ENCODE measurements around the gene JAKMIP1.
A peak's percentile ranks its signal among the peaks of the same experiment; 100 is the strongest.

Gene JAKMIP1

DNA sequence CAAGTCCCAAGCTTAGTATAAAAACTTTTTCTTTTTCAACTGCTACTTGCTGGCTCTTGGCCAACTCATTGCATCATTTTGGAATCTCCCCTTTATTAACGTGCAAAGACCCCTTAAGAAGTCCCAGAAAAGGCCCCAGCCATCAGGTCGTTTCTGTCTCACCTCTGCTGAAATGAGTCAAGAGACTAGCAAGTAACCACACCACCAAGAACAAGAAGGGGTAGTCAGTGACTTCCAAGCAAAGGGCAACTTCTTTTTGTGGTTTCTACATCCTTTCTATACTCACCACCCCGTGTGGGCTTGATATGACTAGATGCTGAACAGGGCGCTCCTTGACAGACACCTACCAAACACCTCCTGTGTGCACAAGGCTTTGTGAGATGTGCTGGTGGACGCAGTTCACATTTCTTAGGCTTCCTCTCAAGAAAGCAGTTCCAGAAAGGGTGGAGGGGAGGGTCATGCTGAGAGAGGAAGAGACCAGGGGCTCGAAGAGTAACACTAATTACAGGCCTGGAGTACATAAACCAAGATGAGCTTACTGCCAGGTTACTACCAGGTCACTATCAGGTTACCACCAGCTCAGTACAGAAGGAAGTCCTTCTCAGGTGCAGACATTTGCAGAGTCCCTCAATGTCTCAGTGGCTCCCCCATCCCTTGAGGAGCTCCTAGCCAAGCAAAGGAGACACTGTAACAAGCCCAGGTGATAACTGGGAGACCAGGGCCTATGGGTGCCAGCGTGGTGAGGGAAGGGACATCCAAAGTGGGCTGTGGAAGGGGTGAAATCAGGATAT, 19.3 kb downstream of the JAKMIP1 start:
- DNase-seq (ENCODE audit: low read depth, low spot score): peak; percentile 48

DNA sequence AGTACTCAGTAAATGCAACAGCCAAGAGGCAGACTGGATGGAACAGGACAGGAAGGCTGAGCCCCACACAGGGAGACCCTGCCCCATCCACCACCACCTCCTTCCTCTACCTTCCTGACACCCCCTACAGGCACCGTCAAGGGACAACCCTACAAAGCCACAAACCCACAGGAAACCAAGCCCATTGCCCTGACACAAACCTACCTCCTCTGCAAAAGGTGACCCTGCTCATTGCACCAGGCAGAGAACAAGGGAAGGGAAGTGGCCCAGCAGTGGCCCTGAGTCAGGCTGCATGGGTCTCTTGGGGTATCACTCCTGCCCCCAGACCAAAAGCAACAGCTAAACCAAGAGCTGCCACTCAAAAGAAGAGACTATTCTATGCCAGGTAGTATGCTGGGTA, 21.0 kb downstream of the JAKMIP1 start:
- no peak for DNase-seq (ENCODE audit: low read depth, low spot score)

- DNase-seq (ENCODE audit: low read depth, low spot score): no peak
Measured at GRCh38 chr4:6178757-6179156, 21.6 kb downstream of the JAKMIP1 start.

GRCh38 chr4:6177587-6178197, 22.7 kb downstream of the JAKMIP1 start:
- DNase-seq (ENCODE audit: low read depth, low spot score): no peak

- DNase-seq (ENCODE audit: low read depth, low spot score): no peak
Measured at GRCh38 chr4:6175426-6175825, 24.9 kb downstream of the JAKMIP1 start.

GRCh38 chr4:6172927-6173200, 27.5 kb downstream of the JAKMIP1 start:
- DNase-seq (ENCODE audit: low read depth, low spot score): no peak

- DNase-seq (ENCODE audit: low read depth, low spot score): peak; percentile 19
Measured at GRCh38 chr4:6172093-6172926, 28.0 kb downstream of the JAKMIP1 start.

GRCh38 chr4:6169239-6169638, 31.1 kb downstream of the JAKMIP1 start:
- DNase-seq (ENCODE audit: low read depth, low spot score): no peak

DNA sequence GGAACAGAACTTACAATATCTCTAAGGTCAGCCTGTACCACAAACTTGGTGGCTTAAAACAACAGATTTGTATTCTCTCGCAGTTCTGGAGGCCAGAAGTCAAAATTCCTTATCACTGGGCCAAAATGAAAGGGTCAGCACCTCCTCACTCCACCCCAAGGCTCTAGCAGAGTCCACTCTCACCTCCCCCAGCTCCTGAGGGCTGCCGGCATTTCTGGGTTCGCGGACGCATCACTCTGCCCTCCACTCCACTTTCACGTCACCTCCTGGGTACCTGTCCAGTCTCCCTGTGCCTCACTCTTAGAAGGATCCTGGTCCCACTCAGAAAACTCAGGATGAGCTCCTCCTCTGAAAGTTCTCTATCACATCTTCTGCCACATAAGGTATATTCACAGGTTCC, 34.6 kb downstream of the JAKMIP1 start:
- no peak for DNase-seq (ENCODE audit: low read depth, low spot score)

DNA sequence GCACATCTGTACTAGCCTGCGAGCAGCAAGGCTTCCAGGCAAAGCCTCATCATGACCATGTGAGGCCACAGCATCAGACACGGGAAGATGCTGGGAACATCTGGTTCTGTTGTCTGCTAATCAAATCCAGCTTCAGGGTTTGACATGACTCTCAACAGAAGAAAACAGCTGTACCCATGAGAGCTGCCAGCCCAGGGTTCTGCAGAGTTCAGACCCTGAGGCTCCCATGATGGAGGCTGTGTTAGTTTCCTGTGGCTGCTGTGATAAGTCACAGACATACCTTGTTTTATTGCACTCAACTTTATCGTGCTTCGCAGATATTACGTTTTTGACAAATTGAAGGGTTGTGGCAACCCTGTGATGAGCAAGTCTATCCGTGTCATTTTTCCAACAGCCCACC, 37.5 kb downstream of the JAKMIP1 start:
- no peak for DNase-seq (ENCODE audit: low read depth, low spot score)

DNA sequence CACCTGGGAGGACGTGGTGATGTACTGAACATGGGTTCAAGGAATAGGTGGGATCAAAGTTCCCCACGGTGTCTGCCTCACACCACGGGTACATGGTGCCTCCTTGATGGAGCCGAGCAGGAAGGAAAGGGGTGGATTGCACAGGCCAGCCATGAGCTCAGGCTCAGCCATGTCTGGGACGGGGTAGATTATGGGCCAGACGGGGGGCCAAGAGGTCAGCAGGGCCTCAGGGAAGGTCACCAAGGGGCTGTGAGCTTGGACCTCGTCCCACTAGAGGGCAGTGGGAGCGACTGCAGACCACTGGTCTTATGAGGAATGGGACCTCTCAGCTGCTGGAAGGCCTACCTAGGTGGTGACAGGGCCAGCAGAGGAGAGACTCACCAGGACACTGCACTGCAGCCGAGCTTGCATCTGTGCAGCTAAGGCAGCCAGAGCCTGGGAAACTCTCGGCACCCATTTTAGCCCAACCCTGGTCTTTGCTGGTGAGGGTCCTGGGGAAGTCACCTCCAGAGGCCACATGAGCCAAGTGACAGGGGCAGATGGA, 38.4 kb downstream of the JAKMIP1 start:
- no peak for DNase-seq (ENCODE audit: low read depth, low spot score)

DNA sequence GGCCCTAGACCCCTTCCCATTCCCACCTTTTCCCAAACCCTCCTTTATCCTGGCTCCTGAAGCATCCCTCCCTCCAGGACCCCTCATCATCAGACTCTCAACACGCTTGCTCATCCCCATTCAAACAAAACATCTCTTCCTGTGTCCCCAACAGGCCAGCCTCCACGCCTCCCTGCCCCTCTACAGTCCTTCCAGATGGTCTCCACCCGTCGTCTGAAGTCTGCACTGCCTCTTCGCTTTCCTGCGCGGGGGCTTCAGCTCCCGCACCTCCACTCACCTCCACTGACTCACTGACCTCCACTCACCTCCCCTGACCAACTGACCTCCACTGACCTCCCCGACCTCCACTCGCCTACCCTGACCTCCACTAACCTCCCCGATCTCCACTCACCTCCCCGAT, 39.8 kb downstream of the JAKMIP1 start:
- no peak for DNase-seq (ENCODE audit: low read depth, low spot score)

DNA sequence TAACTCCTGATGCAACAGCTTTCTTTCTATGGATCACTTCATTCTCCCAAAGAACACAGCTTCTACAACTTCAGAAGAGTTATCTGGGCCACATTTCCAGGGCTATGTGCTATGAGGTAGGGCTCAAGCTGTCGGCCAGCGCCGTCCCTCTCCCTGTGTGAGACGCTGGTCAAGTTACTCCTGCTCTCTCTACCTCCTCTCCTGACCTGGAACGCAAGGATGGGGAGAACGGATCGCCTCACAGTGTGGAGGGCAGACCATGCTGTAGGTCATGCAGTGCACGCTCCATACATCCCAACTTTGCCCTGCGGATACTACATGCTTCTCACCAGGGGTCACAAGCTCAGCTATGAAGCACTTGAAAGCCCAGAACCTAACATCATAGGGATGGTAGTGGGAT, 42.4 kb downstream of the JAKMIP1 start:
- DNase-seq (ENCODE audit: low read depth, low spot score): no peak

GRCh38 chr4:6155996-6156750, 44.2 kb downstream of the JAKMIP1 start:
- no peak for DNase-seq (ENCODE audit: low read depth, low spot score)

DNA sequence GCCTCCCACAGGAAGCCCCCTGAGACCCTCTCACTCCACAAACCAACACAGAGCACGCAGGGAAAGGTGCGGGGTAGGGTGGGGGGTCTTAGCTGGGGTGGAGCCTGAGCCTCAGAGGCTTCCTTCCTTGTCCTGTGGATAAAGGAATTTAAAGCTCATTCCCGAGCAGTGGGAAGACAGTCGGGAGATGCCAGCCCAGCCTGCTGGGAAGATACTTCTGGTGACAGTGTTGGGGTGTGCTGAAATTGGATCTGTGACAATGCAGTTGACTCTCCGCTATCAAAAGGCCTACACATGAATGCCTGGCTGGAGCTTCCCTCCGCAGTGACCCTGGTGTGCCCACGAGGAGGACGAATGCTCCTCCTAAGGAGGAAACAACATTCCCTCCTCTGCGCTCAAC, 45.5 kb downstream of the JAKMIP1 start:
- no peak for DNase-seq (ENCODE audit: low read depth, low spot score)

DNA sequence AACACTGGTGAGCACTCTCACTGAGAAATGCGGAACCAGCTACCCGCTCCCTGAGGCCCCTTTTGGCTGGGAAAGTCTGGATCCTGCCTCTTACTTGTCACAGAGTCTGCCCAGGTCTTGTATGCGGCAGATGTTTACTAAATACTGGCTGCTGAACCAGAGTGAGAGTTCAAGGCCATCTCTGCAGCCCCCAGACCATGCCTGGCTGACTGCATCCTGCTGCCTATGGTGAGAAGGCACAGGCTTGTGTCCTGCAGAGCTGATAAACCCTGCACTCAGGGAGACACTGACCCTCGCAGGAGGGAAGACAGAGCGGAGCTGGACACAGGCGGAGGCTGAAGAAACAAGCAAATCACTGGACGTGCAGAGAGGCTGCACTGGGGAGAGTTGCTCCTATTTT, 46.5 kb downstream of the JAKMIP1 start:
- no peak for DNase-seq (ENCODE audit: low read depth, low spot score)

DNA sequence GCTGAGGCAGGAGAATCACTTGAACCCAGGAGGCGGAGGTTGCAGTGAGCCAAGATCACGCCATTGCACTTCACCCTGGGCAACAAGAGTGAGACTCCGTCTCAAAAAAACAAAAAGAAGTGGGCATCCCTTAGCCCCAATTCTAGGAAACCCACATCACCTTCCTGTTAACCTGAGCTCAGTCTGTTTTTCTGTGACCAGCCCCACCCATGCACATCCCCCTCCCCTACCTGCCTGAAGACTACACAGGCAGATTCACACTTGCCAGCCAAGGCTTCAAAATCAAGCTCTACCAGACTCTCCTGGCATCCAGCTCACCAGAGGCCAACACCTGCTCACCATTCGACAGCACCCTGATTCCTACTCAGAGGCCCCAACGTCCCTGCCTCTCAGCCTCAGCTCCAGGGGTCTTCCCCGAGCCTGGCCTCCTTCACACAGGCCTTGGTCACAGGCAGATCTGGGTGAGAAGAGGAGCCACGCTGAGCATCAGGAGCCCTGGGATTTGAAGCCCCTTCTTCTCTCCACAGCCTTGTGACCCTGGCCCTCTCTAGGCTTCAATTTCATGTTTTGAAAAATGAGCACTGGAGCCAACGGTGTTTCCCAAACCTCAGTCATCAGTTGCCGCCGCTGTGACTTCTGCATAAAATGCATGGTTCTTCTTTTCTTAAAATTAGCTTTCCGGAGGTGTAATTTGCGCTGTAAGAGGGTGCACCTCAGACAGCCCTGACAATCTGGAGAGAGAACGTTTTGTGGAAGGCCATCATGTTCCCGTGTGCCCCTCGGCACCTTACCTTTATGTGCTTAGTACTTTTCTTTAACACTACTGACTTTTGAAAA, 47.3 kb downstream of the JAKMIP1 start:
- DNase-seq (ENCODE audit: low read depth, low spot score): no peak

DNA sequence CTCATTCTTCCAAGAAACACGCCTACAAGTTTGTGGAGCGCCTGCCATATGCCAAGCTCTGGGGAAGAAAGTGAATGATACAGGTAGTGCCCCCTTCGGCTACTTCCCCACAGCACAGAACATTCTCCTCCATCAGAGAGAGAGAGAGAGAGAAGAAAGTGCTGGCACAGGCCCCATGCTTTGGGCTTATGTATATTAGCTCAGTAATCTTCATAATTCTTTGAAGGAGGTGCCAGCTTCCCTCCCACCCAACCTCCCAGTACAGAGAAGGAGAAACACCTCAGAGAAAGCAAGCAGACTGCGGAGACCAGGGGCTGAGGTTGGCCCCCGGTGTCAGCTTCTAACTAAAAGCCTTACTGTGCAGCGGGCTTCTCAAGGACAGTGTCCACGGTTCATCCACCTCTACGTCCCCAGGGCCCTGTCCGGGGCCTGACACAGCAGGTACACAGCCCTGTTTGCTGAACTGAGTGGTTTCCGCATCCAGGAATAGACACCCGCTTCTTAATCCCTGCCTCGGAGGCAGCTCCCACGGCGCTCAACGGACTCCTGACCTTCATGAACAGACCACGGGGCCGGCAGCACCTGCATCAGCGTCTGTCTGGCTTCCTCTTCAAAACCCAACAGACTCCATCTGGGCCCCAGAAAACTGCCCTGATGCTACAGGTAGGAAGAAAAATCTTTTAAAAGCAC, 50.2 kb downstream of the JAKMIP1 start:
- DNase-seq (ENCODE audit: low read depth, low spot score): no peak

DNA sequence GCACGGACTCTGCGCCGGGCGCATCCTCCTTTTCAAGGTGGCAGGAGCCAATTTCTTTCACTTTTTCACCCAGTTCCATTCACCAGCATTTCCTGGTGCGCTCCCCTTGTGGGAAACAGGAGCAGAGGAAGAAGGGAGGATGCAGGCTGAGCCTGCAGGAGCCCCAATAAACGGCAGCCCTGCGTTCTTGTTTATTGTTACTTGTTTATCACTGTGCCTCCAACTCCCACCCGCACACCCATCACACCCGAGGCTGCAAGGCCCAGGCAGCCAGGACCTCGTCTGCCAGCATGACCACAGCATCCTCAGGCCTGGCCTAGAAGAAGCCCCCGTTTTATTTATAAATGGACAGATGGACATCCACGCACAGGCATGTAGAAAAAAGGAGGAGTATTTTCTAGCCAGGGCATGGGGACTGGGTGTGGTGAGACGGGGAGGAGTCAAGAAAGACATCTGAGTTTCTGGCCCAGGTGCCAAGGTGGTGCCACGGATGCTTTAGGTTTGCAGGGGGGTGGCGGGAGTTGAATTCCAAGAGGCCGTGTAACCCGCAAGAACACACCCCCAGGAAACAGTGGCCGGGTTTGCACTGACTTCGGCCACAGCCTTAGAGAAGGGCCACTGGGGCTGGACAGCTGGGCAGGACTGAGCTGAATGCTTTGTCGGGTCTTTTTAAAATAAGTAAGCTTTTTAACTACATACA, 51.7 kb downstream of the JAKMIP1 start:
- no peak for DNase-seq (ENCODE audit: low read depth, low spot score)

DNA sequence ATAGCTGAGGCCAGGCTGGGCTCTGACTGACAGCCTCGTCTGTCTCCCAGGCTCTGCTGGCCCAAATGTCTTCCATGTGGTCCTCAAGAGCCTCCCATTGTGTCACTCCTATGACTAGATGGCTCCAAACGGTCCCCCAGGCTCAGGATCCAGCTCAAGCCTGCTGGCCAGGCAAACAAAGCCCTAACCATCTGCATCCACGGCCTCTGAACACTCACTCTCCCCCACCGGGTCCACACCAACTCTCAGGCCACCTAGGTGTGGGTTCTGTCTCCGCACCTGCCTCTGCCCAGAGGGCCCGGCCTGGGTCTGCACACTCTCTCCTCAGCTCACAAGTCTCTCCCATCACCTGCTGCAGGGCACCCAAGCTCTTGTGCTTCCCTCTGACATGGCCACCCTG, 52.9 kb downstream of the JAKMIP1 start:
- DNase-seq (ENCODE audit: low read depth, low spot score): no peak

All from activated CD4-positive, CD25-positive, alpha-beta regulatory T cell treated with anti-CD3 and anti-CD28 coated beads, Interleukin-2, amount 50 U/mL, for 16 hours (primary cell).